ENCODE results near the gene DEPDC5. TPM values are rescaled to one million over a fixed set of nuclear protein-coding genes. Genes with fewer than 3 reads are reported as not detected.
A peak's percentile ranks its signal among the peaks of the same experiment; 100 is the strongest.
"Not testable (repeated sequence)": the region's sequence is repeated elsewhere in the genome, so short reads cannot be mapped to it uniquely, and the experiment has no call there.

The DEPDC5 gene
- total and polyA plus RNA-seq, 5 donors from 2014 or later = 4.1 to 57.6 (median 9.7) TPM

DNA sequence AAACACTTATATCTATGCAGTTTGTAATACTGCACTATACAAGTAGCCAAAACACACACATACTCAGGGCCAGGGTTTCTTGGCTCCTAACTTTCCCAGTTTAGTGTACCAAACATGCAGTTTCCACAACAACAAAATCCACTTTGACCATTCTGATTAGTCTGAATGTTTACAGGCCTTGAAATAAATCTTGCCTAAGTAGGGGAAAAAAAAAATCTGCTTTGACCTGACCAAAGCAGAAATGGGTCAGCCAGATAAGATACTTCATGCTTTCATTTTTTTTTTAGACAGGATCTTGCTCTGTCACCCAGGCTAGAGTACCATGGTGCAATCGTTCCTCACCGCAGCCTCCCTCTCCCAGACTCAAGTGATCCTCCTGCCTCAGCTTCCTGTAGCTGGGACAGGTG, 14.0 kb upstream of the DEPDC5 start:
- Histone ChIP-seq H3K9me3 (ENCODE audit: control insufficient read depth in 2 of 2, low read length in 2 of 2) (no peaks in the 10 kb centered on the region), H3K36me3 (ENCODE audit: control insufficient read depth, insufficient read depth, low read length) (peaks cover 25% of the 10 kb centered on the region), H3K27me3 (ENCODE audit: control insufficient read depth, insufficient read depth, low read length) (no peaks in the 10 kb centered on the region), H3K4me3 (ENCODE audit: low read depth, low read length) (no peak overlapping the region), H3K4me1 (ENCODE audit: control insufficient read depth, insufficient read depth, low read length, poor library complexity, severe bottlenecking) (peaks cover 11% of the 10 kb centered on the region), H3K27ac (ENCODE audit: insufficient read depth, low read length, poor library complexity, severe bottlenecking) (no peak overlapping the region)
- DNase-seq (no peak), ATAC-seq (ENCODE audit: low read depth in 2 of 2) (no peak)
- H3K4me3 Mint-ChIP-seq = no peak overlapping the region
- no peaks in the 10 kb centered on the region for H3K27me3 Mint-ChIP-seq
- H3K36me3 Mint-ChIP-seq = peaks cover 27% of the 10 kb centered on the region
- H3K27ac Mint-ChIP-seq = peak overlapping the region in 2 of 3 donors; percentile 43 to 91
- no peaks in the 10 kb centered on the region for H3K9me3 Mint-ChIP-seq
- H3K4me1 Mint-ChIP-seq = peaks cover 26 to 67% (median 43%) of the 10 kb centered on the region in 4 donors

DNA sequence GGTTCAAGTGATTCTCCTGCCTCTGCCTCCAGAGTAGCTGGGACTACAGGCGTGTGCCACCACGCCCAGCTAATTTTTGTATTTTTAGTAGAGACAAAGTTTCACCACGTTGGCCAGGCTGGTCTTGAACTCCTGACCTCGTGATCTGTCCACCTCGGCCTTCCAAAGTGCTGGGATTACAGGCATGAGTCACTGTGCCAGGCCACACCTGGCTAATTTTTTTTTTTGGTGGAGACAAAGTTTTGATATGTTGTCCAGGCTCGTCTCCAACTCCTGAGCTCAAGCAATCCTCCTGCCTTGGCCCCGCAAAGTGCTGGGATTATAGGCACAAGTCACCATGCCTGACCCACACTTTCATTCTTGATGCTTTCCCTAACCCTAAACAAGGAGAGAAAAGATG, 13.5 kb upstream of the DEPDC5 start:
- Mint-ChIP-seq H3K4me1 (peaks cover 27 to 67% (median 42%) of the 10 kb centered on the region in 4 donors), H3K27ac (peak overlapping the region in 1 of 3 donors; percentile 76), H3K36me3 (peaks cover 27% of the 10 kb centered on the region)
- ATAC-seq (ENCODE audit: low read depth in 2 of 2); H3K9me3 ChIP-seq (ENCODE audit: control insufficient read depth in 2 of 2, low read length in 2 of 2); H3K27ac ChIP-seq (ENCODE audit: insufficient read depth, low read length, poor library complexity, severe bottlenecking); H3K4me3 Mint-ChIP-seq; DNase-seq; H3K27me3 Mint-ChIP-seq; H3K27me3 ChIP-seq (ENCODE audit: control insufficient read depth, insufficient read depth, low read length); H3K4me3 ChIP-seq (ENCODE audit: low read depth, low read length); H3K9me3 Mint-ChIP-seq: not testable (repeated sequence)
- Histone ChIP-seq H3K36me3 (ENCODE audit: control insufficient read depth, insufficient read depth, low read length) (peaks cover 25% of the 10 kb centered on the region), H3K4me1 (ENCODE audit: control insufficient read depth, insufficient read depth, low read length, poor library complexity, severe bottlenecking) (peaks cover 11% of the 10 kb centered on the region)

DNA sequence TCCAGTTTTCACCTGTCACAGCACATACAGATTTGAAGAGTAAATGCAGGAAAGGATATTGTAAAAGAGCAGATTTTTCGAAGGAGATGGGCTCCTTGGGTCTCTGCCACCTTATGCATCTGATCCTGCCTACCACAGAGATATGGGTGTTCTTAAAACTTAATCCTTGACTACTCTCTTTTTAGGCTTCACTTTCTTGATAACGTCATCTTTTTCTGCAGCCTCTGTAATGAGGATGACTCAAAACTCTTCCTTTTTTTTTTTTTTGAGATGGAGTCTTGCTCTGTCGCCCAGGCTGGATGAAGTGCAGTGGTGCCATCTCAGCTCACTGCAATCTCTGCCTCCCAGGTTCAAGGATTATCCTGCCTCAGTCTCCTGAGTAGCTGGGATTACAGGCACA, 11.7 kb upstream of the DEPDC5 start:
- peaks cover 27% of the 10 kb centered on the region for H3K36me3 Mint-ChIP-seq
- peaks cover 25% of the 10 kb centered on the region for H3K36me3 ChIP-seq (ENCODE audit: control insufficient read depth, insufficient read depth, low read length)
- H3K9me3 Mint-ChIP-seq = no peaks in the 10 kb centered on the region
- H3K27ac Mint-ChIP-seq = peak overlapping the region in 2 of 3 donors; percentile 27 to 73
- H3K9me3 ChIP-seq (ENCODE audit: control insufficient read depth in 2 of 2, low read length in 2 of 2) = no peaks in the 10 kb centered on the region
- H3K4me1 Mint-ChIP-seq = peaks cover 27 to 68% (median 48%) of the 10 kb centered on the region in 4 donors
- no peak for DNase-seq
- H3K27me3 Mint-ChIP-seq = no peaks in the 10 kb centered on the region
- no peak overlapping the region for H3K27ac ChIP-seq (ENCODE audit: insufficient read depth, low read length, poor library complexity, severe bottlenecking)
- H3K27me3 ChIP-seq (ENCODE audit: control insufficient read depth, insufficient read depth, low read length) = no peaks in the 10 kb centered on the region
- ATAC-seq (ENCODE audit: low read depth in 2 of 2) = no peak
- H3K4me1 ChIP-seq (ENCODE audit: control insufficient read depth, insufficient read depth, low read length, poor library complexity, severe bottlenecking) = peaks cover 14% of the 10 kb centered on the region
- H3K4me3 Mint-ChIP-seq = peak overlapping the region in 1 of 4 donors; percentile 15
- H3K4me3 ChIP-seq (ENCODE audit: low read depth, low read length) = no peak overlapping the region

DNA sequence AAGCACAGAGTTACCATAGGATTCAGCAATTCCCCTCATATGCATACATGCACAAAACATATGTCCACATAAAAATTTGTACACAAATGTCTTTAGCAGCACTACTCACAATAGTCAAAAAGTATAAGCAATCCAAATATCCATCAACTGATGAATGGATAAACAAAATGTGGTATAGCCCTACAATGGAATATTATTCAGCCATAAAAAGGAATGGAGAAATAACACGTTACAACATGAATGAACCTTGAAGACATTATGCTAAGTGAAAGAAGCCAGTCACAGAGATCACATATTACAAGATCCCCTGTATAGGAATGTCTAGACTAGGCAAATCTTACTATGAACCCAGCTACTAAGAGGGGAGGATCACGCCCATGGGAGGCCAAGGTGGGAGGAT, 11.1 kb upstream of the DEPDC5 start:
- Histone ChIP-seq H3K4me1 (ENCODE audit: control insufficient read depth, insufficient read depth, low read length, poor library complexity, severe bottlenecking) (peaks cover 13% of the 10 kb centered on the region), H3K36me3 (ENCODE audit: control insufficient read depth, insufficient read depth, low read length) (peaks cover 25% of the 10 kb centered on the region), H3K27ac (ENCODE audit: insufficient read depth, low read length, poor library complexity, severe bottlenecking) (no peak overlapping the region), H3K27me3 (ENCODE audit: control insufficient read depth, insufficient read depth, low read length) (no peaks in the 10 kb centered on the region), H3K9me3 (ENCODE audit: control insufficient read depth in 2 of 2, low read length in 2 of 2) (no peaks in the 10 kb centered on the region), H3K4me3 (ENCODE audit: low read depth, low read length) (no peak overlapping the region)
- Mint-ChIP-seq H3K4me3 (peak overlapping the region in 1 of 4 donors; percentile 22), H3K4me1 (peaks cover 28 to 68% (median 50%) of the 10 kb centered on the region in 4 donors), H3K27me3 (no peaks in the 10 kb centered on the region), H3K36me3 (peaks cover 29% of the 10 kb centered on the region), H3K9me3 (no peaks in the 10 kb centered on the region), H3K27ac (peak overlapping the region in 2 of 3 donors; percentile 22 to 73)
- ATAC-seq (ENCODE audit: low read depth in 2 of 2) (no peak), DNase-seq (no peak)

DNA sequence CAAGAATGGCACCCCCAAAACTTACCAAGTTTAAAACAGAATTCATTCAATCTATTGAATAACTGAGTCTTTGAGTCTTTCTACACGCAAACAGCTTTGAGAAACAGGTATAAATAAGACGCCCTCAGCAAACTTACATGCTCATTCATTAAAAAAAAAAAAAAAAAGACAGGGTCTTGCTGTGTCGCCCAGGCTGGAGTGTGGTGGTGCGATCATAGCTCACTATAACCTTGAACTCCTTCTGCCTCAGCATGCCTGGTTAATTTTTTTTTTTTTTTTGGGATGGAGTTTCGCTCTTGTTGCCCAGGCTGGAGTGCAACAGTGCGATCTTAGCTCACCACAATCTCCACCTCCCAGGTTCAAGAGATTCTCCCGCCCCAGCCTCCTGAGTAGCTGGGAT, 9.9 kb upstream of the DEPDC5 start:
- Mint-ChIP-seq H3K27ac (peak overlapping the region in 1 of 3 donors; percentile 20), H3K36me3 (peaks cover 21% of the 10 kb centered on the region)

DNA sequence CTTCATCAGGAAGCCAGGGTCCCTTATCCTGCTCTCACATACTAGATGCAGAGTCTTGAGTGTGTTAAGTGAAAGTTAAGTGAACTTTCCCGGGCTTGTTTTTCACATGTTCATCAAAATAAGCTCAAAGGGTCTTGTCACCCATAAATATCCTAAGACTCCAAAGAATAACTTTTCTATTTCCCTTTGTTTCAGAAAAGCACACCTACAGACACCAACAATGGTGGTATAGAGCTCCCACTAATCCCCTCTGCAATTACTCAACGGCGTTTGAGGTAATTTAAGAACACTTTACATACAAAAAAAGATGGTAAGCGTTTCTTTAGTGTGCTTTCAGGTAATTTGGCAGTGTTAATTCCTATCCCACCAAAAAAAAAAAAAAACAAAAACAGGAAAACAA, 6.4 kb upstream of the DEPDC5 start:
- peaks cover 34 to 58% (median 48%) of the 10 kb centered on the region in 4 donors for H3K4me1 Mint-ChIP-seq

More for the DNA sequence above, 9.9 kb upstream of the DEPDC5 start:
- Mint-ChIP-seq H3K4me1 (peaks cover 31 to 68% (median 50%) of the 10 kb centered on the region in 4 donors), H3K4me3 (no peak overlapping the region), H3K27me3 (no peaks in the 10 kb centered on the region), H3K9me3 (no peaks in the 10 kb centered on the region)
- ATAC-seq (ENCODE audit: low read depth in 2 of 2) (no peak), DNase-seq (no peak)
- peaks cover 17% of the 10 kb centered on the region for H3K36me3 ChIP-seq (ENCODE audit: control insufficient read depth, insufficient read depth, low read length)
- peaks cover 15% of the 10 kb centered on the region for H3K4me1 ChIP-seq (ENCODE audit: control insufficient read depth, insufficient read depth, low read length, poor library complexity, severe bottlenecking)
- no peaks in the 10 kb centered on the region for H3K9me3 ChIP-seq (ENCODE audit: control insufficient read depth in 2 of 2, low read length in 2 of 2)
- H3K27me3 ChIP-seq (ENCODE audit: control insufficient read depth, insufficient read depth, low read length) = no peaks in the 10 kb centered on the region
- no peak overlapping the region for H3K4me3 ChIP-seq (ENCODE audit: low read depth, low read length)
- no peak overlapping the region for H3K27ac ChIP-seq (ENCODE audit: insufficient read depth, low read length, poor library complexity, severe bottlenecking)

DNA sequence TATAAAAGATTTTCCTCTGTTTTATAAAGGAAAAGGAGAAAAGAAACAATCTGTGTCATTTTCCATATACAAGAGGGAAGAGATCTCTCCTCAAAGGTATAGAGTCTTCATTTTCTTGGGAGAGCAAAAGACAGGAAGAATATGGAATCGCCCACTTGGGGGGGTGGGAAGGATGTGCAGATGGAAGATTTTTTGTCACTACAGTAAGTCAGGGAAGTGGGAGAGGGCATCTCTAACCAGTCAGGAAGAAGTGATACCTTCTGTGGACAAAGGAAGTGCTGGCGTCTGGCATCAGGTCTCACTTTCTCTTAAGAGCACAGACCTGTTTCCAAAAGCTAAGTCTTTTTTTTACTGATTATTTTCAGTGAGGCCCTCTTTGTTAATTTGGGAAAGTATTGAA, 5.3 kb upstream of the DEPDC5 start:
- Mint-ChIP-seq H3K27ac (peak overlapping the region; percentile 63 to 94 (median 92)), H3K27me3 (peaks cover 7% of the 10 kb centered on the region), H3K4me3 (peak overlapping the region; percentile 95 to 98 (median 98)), H3K9me3 (no peaks in the 10 kb centered on the region), H3K4me1 (peaks cover 34 to 64% (median 48%) of the 10 kb centered on the region in 4 donors), H3K36me3 (peaks cover 9% of the 10 kb centered on the region)
- Histone ChIP-seq H3K4me3 (ENCODE audit: low read depth, low read length) (peak overlapping the region; percentile 94), H3K27ac (ENCODE audit: insufficient read depth, low read length, poor library complexity, severe bottlenecking) (no peak overlapping the region), H3K9me3 (ENCODE audit: control insufficient read depth in 2 of 2, low read length in 2 of 2) (no peaks in the 10 kb centered on the region), H3K4me1 (ENCODE audit: control insufficient read depth, insufficient read depth, low read length, poor library complexity, severe bottlenecking) (peaks cover 37% of the 10 kb centered on the region), H3K27me3 (ENCODE audit: control insufficient read depth, insufficient read depth, low read length) (no peaks in the 10 kb centered on the region), H3K36me3 (ENCODE audit: control insufficient read depth, insufficient read depth, low read length) (peaks cover 3% of the 10 kb centered on the region)
- ATAC-seq (ENCODE audit: low read depth in 2 of 2) (no peak), DNase-seq (peak in 1 of 3 donors; percentile 20)

More for the DNA sequence above, 6.4 kb upstream of the DEPDC5 start:
- Histone ChIP-seq H3K4me1 (ENCODE audit: control insufficient read depth, insufficient read depth, low read length, poor library complexity, severe bottlenecking) (peaks cover 30% of the 10 kb centered on the region), H3K27ac (ENCODE audit: insufficient read depth, low read length, poor library complexity, severe bottlenecking) (no peak overlapping the region), H3K27me3 (ENCODE audit: control insufficient read depth, insufficient read depth, low read length) (no peaks in the 10 kb centered on the region), H3K36me3 (ENCODE audit: control insufficient read depth, insufficient read depth, low read length) (peaks cover 8% of the 10 kb centered on the region), H3K4me3 (ENCODE audit: low read depth, low read length) (no peak overlapping the region), H3K9me3 (ENCODE audit: control insufficient read depth in 2 of 2, low read length in 2 of 2) (no peaks in the 10 kb centered on the region)
- H3K9me3 Mint-ChIP-seq = no peaks in the 10 kb centered on the region
- no peaks in the 10 kb centered on the region for H3K27me3 Mint-ChIP-seq
- H3K4me3 Mint-ChIP-seq = peak overlapping the region in 2 of 4 donors; percentile 52 to 98
- H3K27ac Mint-ChIP-seq = peak overlapping the region; percentile 44 to 76 (median 60)
- no peak for ATAC-seq (ENCODE audit: low read depth in 2 of 2)
- no peak for DNase-seq
- H3K36me3 Mint-ChIP-seq = peaks cover 13% of the 10 kb centered on the region
